HepG2 (cell line): Measurements from ENCODE around the gene SLC9A8. TPM values are rescaled to one million over a fixed set of nuclear protein-coding genes. Genes with fewer than 3 reads are reported as not detected.

Experiments
- AHDC1 ChIP-seq: sonication (generic); formaldehyde crosslinking; IDR thresholded peaks from 2 replicates; pipeline ENCODE4 v1.5.1; 2020; ENCODE audit warnings: mild to moderate bottlenecking, missing genetic modification reagents, borderline replicate concordance
- CREM ChIP-seq, 2 experiments: sonication (generic) in 1 of 2; formaldehyde crosslinking in 1 of 2; IDR thresholded peaks; 2 replicates each; pipeline versions ENCODE4 v1.4.0 to v1.6.1; 2016 to 2020; ENCODE audit warnings: antibody characterized with exemption in 1 of 2, mild to moderate bottlenecking in 1 of 2, missing genetic modification reagents in 1 of 2
- EP300 ChIP-seq, 3 experiments: sonication (generic) in 1 of 3; formaldehyde crosslinking in 1 of 3; IDR thresholded peaks; 2 replicates each; pipeline versions ENCODE4 v1.5.1 to v1.6.1; 2011 to 2020; ENCODE audit warnings: low read depth in 2 of 3, low read length in 2 of 3, borderline replicate concordance in 1 of 3, improper control_type of control experiment in 1 of 3, mild to moderate bottlenecking in 1 of 3, missing genetic modification reagents in 1 of 3, moderate library complexity in 1 of 3
- FOXA3 ChIP-seq: IDR thresholded peaks from 2 replicates; pipeline ENCODE4 v1.6.1; 2016; ENCODE audit warnings: missing genetic modification reagents, missing compliant biosample characterization
- HDAC1 ChIP-seq: sonication (generic); formaldehyde crosslinking; IDR thresholded peaks from 2 replicates; pipeline ENCODE4 v1.5.1; 2020; ENCODE audit warnings: mild to moderate bottlenecking, missing genetic modification reagents
- HOXA5 ChIP-seq: sonication (generic); formaldehyde crosslinking; IDR thresholded peaks from 2 replicates; pipeline ENCODE4 v1.4.0; 2020; ENCODE audit warnings: missing genetic modification reagents
- ISL2 ChIP-seq: sonication (generic); formaldehyde crosslinking; IDR thresholded peaks from 2 replicates; pipeline ENCODE4 v1.5.0; 2020; ENCODE audit warnings: missing genetic modification reagents
- PHF5A ChIP-seq: IDR thresholded peaks from one replicate; pipeline ENCODE4 v1.6.1; 2018; ENCODE audit warnings: low read depth, missing genetic modification reagents; ENCODE audit not compliant: unreplicated experiment
- REXO4 ChIP-seq: sonication (generic); formaldehyde crosslinking; IDR thresholded peaks from 2 replicates; pipeline ENCODE4 v1.8.0; 2022; ENCODE audit warnings: missing genetic modification reagents, mild to moderate bottlenecking, borderline replicate concordance
- SOX13 ChIP-seq, 3 experiments: fragments of 450-650 bp in 1 of 3; sonication (generic) in 1 of 3; formaldehyde crosslinking in 1 of 3; IDR thresholded peaks in 2 of 3; conservative IDR thresholded peaks in 1 of 3; 2 replicates each; pipeline versions ENCODE4 v1.5.0 to v1.6.1; 2016 to 2020; ENCODE audit warnings: antibody characterized with exemption in 1 of 3, mild to moderate bottlenecking in 1 of 3, missing compliant biosample characterization in 1 of 3, missing genetic modification reagents in 1 of 3, moderate library complexity in 1 of 3
- SOX5 ChIP-seq: IDR thresholded peaks from 2 replicates; pipeline ENCODE4 v1.6.1; 2016; ENCODE audit warnings: borderline replicate concordance
- TERF1 ChIP-seq: sonication (generic); formaldehyde crosslinking; IDR thresholded peaks from 2 replicates; pipeline ENCODE4 v1.8.0; 2022; ENCODE audit warnings: mild to moderate bottlenecking, missing genetic modification reagents, moderate library complexity
- THAP11 ChIP-seq: IDR thresholded peaks from 2 replicates; pipeline ENCODE4 v1.6.1; 2016; ENCODE audit warnings: missing biosample characterization, missing genetic modification reagents
- ZBTB7B ChIP-seq: sonication (generic); formaldehyde crosslinking; IDR thresholded peaks from 2 replicates; pipeline ENCODE4 v1.4.0; 2020; ENCODE audit warnings: missing genetic modification reagents
- ZNF251 ChIP-seq: sonication (generic); formaldehyde crosslinking; IDR thresholded peaks from 2 replicates; pipeline ENCODE4 v1.9.0; 2021; ENCODE audit warnings: mild to moderate bottlenecking, missing genetic modification reagents
- ZNF335 ChIP-seq: sonication (generic); formaldehyde crosslinking; IDR thresholded peaks from 2 replicates; pipeline ENCODE4 v1.4.0; 2020; ENCODE audit warnings: missing genetic modification reagents
- ZNF580 ChIP-seq: IDR thresholded peaks from 2 replicates; pipeline ENCODE4 v1.6.1; 2016; ENCODE audit warnings: low read depth, borderline replicate concordance
- ZNF800 ChIP-seq: sonication (generic); formaldehyde crosslinking; IDR thresholded peaks from 2 replicates; pipeline ENCODE4 v1.4.0; 2020; ENCODE audit warnings: missing genetic modification reagents
- polyA plus RNA-seq, 8 experiments: library from polyadenylated mRNA; depleted of rRNA in 3 of 8; stranded (reverse) in 7 of 8; unstranded in 1 of 8; fragments of >200 nt; fragmentation: Illumina TruSeq in 4 of 8; extraction: Trizol in 4 of 8; gene quantifications; 2 replicates each; pipeline versions ENCODE4 v1.2.1 to v1.2.3, GENCODE V29; 2011 to 2016; ENCODE audit warnings: low read depth in 4 of 8, missing spikeins in 1 of 8, mixed read lengths in 1 of 8; ENCODE audit not compliant: insufficient read depth in 1 of 8
- total RNA-seq, 5 experiments: library from RNA; depleted of rRNA; stranded (reverse); fragments of >200 nt; fragmentation: Illumina TruSeq; extraction: Trizol; gene quantifications; 2 replicates each; pipeline ENCODE4 v1.2.3, GENCODE V29; 2016; ENCODE audit warnings: low read depth in 1 of 5

Gene SLC9A8
- total and polyA plus RNA-seq, 2 of the 13 experiments (the other 11 are each of a cell fraction or from before 2014, with no cell fraction given): 4.1 to 7.4 TPM

GRCh38 chr20:49899541-49900383, 87.1 kb downstream of the SLC9A8 start (continued):
- peak; percentile 64; the same call in 1 of the 2 replicates for TF ChIP-seq AHDC1 (CRISPR knock-in tag)
- peak; percentile 33 for TF ChIP-seq THAP11 (CRISPR knock-in tag)
- TF ChIP-seq HDAC1: 0 out of 2 replicates have a peak, but pooled peaks have one; percentile 42
- TF ChIP-seq ZNF251: no peak
- no peak for TF ChIP-seq REXO4 (CRISPR knock-in tag)
- no peak for TF ChIP-seq SOX13 (IDR thresholded peaks at IDR 0.05)
- peak in 1 of 2 experiments; percentile 64; a peak in 2 of 4 replicates for TF ChIP-seq SOX13 (CRISPR knock-in tag; conservative IDR thresholded peaks at IDR 0.05 in 1 of 2, IDR thresholded peaks at IDR 0.05 in 1 of 2)
- 0 out of 2 replicates have a peak, but pooled peaks have one; percentile 40 for TF ChIP-seq HOXA5 (CRISPR knock-in tag)
- TF ChIP-seq TERF1 (CRISPR knock-in tag): no peak
- peak; percentile 69; the same call in 1 of the 2 replicates for TF ChIP-seq SOX5 (CRISPR knock-in tag)
- TF ChIP-seq ZNF800 (CRISPR knock-in tag): no peak
- TF ChIP-seq ZNF335 (CRISPR knock-in tag): no peak
- no peak for TF ChIP-seq ZNF580 (CRISPR knock-in tag)
- TF ChIP-seq FOXA3 (CRISPR knock-in tag): peak; percentile 88
- TF ChIP-seq PHF5A (CRISPR knock-in tag): no peak
- 0 out of 2 replicates have a peak, but pooled peaks have one; percentile 20 for TF ChIP-seq CREM (IDR thresholded peaks at IDR 0.05)
- TF ChIP-seq CREM (CRISPR knock-in tag; IDR thresholded peaks at IDR 0.05): no peak
- peak; percentile 37; the same call in 1 of the 2 replicates for TF ChIP-seq ISL2 (CRISPR knock-in tag)
- TF ChIP-seq EP300 (IDR thresholded peaks at IDR 0.05; ENCODE audit: low read depth in 2 of 2, low read length in 2 of 2): peak in 1 of 2 experiments; percentile 55; a peak in 1 of 4 replicates
- no peak for TF ChIP-seq EP300 (CRISPR knock-in tag; IDR thresholded peaks at IDR 0.05; ENCODE audit: borderline replicate concordance)
- TF ChIP-seq ZBTB7B (CRISPR knock-in tag): 0 out of 2 replicates have a peak, but pooled peaks have one; percentile 24
